HEK293 (cell line): ENCODE measurements around the gene TFDP1.

Experiments used
- INSM2 ChIP-seq: fragments of 450-650 bp; formaldehyde crosslinking; IDR thresholded peaks from 2 replicates; pipeline ENCODE4 v1.5.1; 2016; ENCODE audit warnings: missing biosample characterization, missing genetic modification characterization
- ZFP41 ChIP-seq: fragments of 450-650 bp; formaldehyde crosslinking; IDR thresholded peaks from 2 replicates; pipeline ENCODE4 v1.5.1; 2016; ENCODE audit warnings: missing biosample characterization, missing genetic modification characterization, borderline replicate concordance

DNA sequence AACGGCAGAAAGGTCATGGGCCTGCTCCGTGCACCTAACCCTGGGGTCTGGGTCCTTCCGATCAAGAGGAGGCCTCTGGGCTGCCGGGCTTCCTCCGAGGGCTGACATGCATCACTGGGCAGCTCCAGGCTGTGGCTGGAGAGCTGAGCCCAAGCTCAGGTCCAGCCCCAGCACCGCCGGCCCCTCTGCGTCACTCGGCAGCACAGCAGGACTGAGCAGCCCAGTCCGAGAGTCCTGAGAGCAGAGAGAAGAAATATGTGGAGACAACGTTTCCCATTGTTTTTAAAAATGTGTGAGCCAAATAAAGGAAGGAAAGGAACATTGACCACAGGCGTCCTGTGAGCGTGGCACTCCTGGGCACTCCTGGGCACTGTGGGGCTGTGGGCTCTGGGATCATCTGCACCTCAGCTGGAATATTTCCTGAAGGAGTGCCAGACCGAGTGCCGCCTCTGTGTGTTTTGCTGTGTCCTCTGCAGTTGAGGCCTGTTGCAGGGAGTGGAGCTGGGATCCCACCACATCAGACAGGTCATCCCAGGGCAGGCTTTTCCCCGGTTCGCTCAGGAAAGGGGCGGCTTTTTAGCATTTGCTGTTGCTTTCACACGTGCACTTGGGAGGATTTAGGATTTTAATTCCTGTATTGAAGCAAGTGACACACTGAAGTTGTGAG, 37.8 kb upstream of the TFDP1 start:
- TF ChIP-seq INSM2 (tag by site-specific recombination), result no peak
- no peak for TF ChIP-seq ZFP41 (tag by site-specific recombination)
